HG02870 (cell line): Measurements from ENCODE around the gene ZNRF1.
"Not testable (repeated sequence)": the region's sequence is repeated elsewhere in the genome, so short reads cannot be mapped to it uniquely, and the experiment has no call there.

Experiments used
- ATAC-seq: cut with Tn5 transposase; IDR thresholded peaks from one replicate; pipeline ENCODE4 v1.9.1; 2021; ENCODE audit warnings: mild to moderate bottlenecking, moderate library complexity; ENCODE audit not compliant: unreplicated experiment

ZNRF1 gene

GRCh38 chr16:75074920-75075687 lies 76.3 kb downstream of the ZNRF1 start:
- ATAC-seq: peak; percentile 87

- ATAC-seq: peak; percentile 23
Observed at GRCh38 chr16:75075688-75076268, 77.0 kb downstream of the ZNRF1 start.

- no peak for ATAC-seq
Observed at GRCh38 chr16:75078886-75079285, 80.1 kb downstream of the ZNRF1 start.

GRCh38 chr16:75079346-75079926 lies 80.6 kb downstream of the ZNRF1 start:
- ATAC-seq: no peak

GRCh38 chr16:75080205-75081029 lies 81.6 kb downstream of the ZNRF1 start:
- no peak for ATAC-seq

- no peak for ATAC-seq
Observed at GRCh38 chr16:75081179-75081859, 82.5 kb downstream of the ZNRF1 start.

GRCh38 chr16:75083813-75084212 lies 85.0 kb downstream of the ZNRF1 start:
- no peak for ATAC-seq

GRCh38 chr16:75085556-75085955 lies 86.7 kb downstream of the ZNRF1 start:
- no peak for ATAC-seq

GRCh38 chr16:75086281-75086680 lies 87.5 kb downstream of the ZNRF1 start:
- ATAC-seq: no peak

- no peak for ATAC-seq
Observed at GRCh38 chr16:75086688-75087374, 88.0 kb downstream of the ZNRF1 start.

GRCh38 chr16:75087375-75087979 lies 88.7 kb downstream of the ZNRF1 start:
- ATAC-seq: no peak

- ATAC-seq: no peak
Observed at GRCh38 chr16:75088216-75088615, 89.4 kb downstream of the ZNRF1 start.

- no peak for ATAC-seq
Observed at GRCh38 chr16:75088934-75089333, 90.1 kb downstream of the ZNRF1 start.

- peak; percentile 45 for ATAC-seq
Observed at GRCh38 chr16:75089486-75090202, 90.8 kb downstream of the ZNRF1 start.

- not testable (repeated sequence) for ATAC-seq
Observed at GRCh38 chr16:75090899-75091298, 92.1 kb downstream of the ZNRF1 start.

- not testable (repeated sequence) for ATAC-seq
Observed at GRCh38 chr16:75091619-75092018, 92.8 kb downstream of the ZNRF1 start.

- no peak for ATAC-seq
Observed at GRCh38 chr16:75092777-75093176, 94.0 kb downstream of the ZNRF1 start.

GRCh38 chr16:75093598-75094540 lies 95.0 kb downstream of the ZNRF1 start:
- ATAC-seq: no peak
